Skeletal muscle satellite cell (primary cell): Measurements from ENCODE around the gene ASPSCR1.

Experiments used
- H3K27me3 ChIP-seq: 2 replicates; pipeline ENCODE4 v1.7.0; 2013; ENCODE audit warnings: low read length; ENCODE audit not compliant: control insufficient read depth, insufficient read depth
- H3K36me3 ChIP-seq: 2 replicates; pipeline ENCODE4 v1.7.0; 2013; ENCODE audit warnings: mild to moderate bottlenecking, control low read depth, low read length; ENCODE audit not compliant: insufficient read depth
- H3K4me1 ChIP-seq: 2 replicates; pipeline ENCODE4 v1.7.0; 2013; ENCODE audit warnings: low read length; ENCODE audit not compliant: control insufficient read depth, insufficient read depth
- H3K4me2 ChIP-seq: 2 replicates; pipeline ENCODE4 v1.7.0; 2013; ENCODE audit warnings: mild to moderate bottlenecking, low read length
- H3K4me3 ChIP-seq: 2 replicates; pipeline ENCODE4 v1.7.0; 2013; ENCODE audit warnings: low read length
- H3K9ac ChIP-seq: 2 replicates; pipeline ENCODE4 v1.7.0; 2013; ENCODE audit warnings: mild to moderate bottlenecking, low read depth, low read length, moderate library complexity
- H3K9me3 ChIP-seq: replicated peaks from 2 replicates; pipeline ENCODE4 v1.7.0; 2013; ENCODE audit warnings: mild to moderate bottlenecking, control low read depth, low read length

ASPSCR1 gene

DNA sequence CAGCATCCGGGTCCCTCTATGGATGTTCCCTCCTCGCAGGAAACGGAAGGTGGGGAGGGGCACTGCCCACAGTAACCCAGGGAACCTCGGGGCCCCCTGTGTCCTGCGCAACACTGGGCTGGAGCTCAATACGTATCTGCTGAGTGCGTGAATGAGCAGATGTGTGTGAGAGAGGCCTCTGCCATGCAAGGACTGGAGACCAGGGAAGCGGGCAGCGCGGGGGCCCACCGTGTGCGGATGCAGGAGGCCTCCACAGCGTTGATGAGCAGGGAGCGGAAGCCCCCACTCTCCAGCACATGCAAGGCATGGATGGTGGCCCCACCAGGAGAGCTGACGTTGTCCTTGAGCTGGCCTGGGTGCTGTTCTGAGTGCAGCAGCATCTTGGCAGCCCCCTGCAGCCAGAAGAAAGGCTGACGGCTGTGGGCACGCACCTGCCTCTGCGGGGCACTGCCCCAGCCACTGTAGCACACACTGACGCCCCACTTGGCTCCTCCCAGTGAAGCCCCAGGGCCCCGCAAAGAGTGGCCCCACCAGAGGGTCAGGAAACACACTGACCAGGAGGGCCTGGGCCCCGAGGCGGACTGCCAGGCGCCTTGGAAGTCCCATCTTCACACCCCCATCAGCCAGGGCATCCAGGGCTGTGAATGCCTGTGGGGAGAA is 43.2 kb upstream of the ASPSCR1 start:
- H3K4me1 ChIP-seq = peaks cover 11% of the 10 kb centered on the region

DNA sequence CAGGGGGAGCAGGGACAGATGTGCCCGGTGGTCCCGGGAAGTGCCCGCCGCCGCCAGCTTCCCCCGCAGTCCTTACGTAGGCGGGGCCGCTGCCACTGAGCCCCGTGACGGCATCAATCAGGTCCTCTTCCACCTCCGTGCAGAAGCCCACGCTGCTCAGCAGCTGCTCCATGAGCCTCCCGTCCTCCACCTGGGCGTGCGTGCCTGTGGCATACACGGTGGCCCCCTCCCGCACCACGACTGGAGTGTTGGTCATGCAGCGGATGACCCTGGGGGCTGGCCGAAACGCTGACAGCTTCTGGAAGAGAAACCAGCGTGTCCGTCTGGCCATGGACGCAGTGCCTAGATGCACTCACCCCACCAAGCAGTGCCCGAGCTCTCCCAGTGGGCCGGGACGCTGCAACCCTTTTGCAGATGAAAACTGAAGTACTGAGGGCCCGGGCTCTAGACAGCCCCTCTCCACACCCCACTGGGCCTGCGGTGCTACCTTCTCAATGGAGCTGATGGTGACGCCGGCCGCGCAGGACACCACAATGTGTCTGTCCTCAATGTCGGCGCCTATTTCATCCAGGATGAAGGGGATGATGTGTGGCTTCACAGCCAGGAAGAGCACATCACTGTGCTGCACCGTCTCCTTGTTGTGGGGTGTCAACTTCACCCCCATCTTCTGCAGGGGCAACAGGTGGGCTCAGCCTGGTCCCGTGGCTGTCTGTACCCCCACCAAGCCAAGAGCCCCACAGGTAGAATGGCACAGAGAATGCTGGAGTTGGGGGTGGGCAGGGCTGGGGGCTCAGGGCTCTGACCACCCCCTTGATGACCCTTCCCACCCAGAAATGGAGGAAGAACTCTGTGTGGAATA is 42.4 kb upstream of the ASPSCR1 start:
- Histone ChIP-seq H3K9ac (no peak overlapping the region), H3K4me1 (peaks cover 16% of the 10 kb centered on the region), H3K27me3 (peaks cover 8% of the 10 kb centered on the region), H3K9me3 (no peaks in the 10 kb centered on the region), H3K4me2 (no peak overlapping the region), H3K4me3 (no peak overlapping the region), H3K36me3 (no peaks in the 10 kb centered on the region)

More for the DNA sequence above, 43.2 kb upstream of the ASPSCR1 start:
- Histone ChIP-seq H3K4me2 (no peak overlapping the region), H3K9me3 (no peaks in the 10 kb centered on the region), H3K9ac (no peak overlapping the region), H3K4me3 (no peak overlapping the region), H3K27me3 (no peaks in the 10 kb centered on the region), H3K36me3 (no peaks in the 10 kb centered on the region)

DNA sequence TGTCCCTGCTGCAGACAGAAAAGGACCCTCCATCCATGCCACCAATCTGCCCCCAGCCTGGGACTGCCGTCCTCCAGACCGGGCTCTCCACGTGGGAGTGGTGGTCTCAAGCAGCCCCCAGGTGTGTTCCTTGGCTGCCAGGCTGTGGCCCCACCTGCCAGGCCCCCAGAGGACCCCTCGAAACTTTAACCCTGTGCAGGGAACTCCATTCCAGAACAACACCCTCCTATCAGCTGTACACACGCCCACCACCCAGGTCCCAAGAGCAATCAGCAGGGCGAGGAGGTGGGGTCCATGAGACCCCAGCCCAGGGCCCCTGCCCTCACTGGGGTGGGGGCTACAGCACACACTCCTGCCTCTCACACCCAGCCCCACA is 41.7 kb upstream of the ASPSCR1 start:
- H3K36me3 ChIP-seq = no peaks in the 10 kb centered on the region
- peaks cover 19% of the 10 kb centered on the region for H3K4me1 ChIP-seq
- peaks cover 14% of the 10 kb centered on the region for H3K27me3 ChIP-seq
- H3K9me3 ChIP-seq = no peaks in the 10 kb centered on the region
- peak overlapping the region; percentile 48 for H3K4me2 ChIP-seq
- no peak overlapping the region for H3K9ac ChIP-seq
- H3K4me3 ChIP-seq = no peak overlapping the region

DNA sequence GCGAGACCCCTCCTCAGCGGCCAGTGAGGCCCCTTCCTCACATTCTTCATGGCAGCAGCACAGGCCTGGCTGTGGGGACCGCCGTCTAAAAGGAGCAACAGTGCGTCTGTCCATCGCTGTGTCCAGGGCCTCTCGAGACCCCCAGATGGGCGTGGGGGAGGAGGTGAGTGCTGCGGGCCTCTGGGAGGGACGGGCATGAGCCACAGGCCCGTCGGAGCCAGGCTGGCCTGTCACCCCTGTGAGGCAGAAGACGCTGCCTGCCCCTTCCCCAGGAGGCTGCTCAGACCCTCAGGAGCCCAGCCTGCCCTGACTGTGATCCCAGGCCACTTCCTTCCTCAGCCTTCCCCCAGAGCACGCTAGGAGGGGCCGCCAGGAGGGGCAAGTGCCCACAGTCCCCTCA is 38.2 kb upstream of the ASPSCR1 start:
- Histone ChIP-seq H3K36me3 (no peaks in the 10 kb centered on the region), H3K27me3 (peaks cover 27% of the 10 kb centered on the region), H3K9ac (no peak overlapping the region), H3K4me2 (no peak overlapping the region), H3K4me3 (no peak overlapping the region), H3K9me3 (no peaks in the 10 kb centered on the region), H3K4me1 (peaks cover 19% of the 10 kb centered on the region)

DNA sequence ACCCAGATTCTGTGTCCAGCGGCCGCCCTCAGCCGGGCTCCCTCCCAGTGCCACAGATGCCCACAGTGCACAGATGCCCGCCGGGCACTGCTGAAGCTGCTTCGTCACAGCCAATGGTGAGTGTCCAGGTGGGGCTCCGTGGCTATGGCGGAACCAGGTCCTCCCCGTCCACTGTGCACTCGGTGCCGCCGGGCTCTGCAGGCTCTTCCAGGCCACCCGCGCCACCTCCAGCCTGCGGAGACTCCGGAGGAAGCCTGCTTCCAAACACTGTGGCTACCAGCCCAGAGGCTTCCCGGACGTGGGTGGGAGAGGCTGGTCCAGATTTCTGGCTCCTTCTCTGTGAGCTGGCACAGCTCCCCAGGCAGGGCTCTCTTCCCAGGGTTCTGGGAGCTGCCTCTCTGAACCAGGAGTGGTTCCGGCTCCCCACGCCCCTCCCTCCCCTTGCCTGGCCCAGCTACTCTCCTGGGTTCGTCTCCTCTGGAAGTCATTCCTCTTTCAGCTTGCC is 37.5 kb upstream of the ASPSCR1 start:
- Histone ChIP-seq H3K27me3 (peaks cover 31% of the 10 kb centered on the region), H3K4me3 (no peak overlapping the region), H3K4me2 (peak overlapping the region; percentile 65), H3K9ac (no peak overlapping the region), H3K9me3 (no peaks in the 10 kb centered on the region), H3K36me3 (no peaks in the 10 kb centered on the region), H3K4me1 (peaks cover 19% of the 10 kb centered on the region)

DNA sequence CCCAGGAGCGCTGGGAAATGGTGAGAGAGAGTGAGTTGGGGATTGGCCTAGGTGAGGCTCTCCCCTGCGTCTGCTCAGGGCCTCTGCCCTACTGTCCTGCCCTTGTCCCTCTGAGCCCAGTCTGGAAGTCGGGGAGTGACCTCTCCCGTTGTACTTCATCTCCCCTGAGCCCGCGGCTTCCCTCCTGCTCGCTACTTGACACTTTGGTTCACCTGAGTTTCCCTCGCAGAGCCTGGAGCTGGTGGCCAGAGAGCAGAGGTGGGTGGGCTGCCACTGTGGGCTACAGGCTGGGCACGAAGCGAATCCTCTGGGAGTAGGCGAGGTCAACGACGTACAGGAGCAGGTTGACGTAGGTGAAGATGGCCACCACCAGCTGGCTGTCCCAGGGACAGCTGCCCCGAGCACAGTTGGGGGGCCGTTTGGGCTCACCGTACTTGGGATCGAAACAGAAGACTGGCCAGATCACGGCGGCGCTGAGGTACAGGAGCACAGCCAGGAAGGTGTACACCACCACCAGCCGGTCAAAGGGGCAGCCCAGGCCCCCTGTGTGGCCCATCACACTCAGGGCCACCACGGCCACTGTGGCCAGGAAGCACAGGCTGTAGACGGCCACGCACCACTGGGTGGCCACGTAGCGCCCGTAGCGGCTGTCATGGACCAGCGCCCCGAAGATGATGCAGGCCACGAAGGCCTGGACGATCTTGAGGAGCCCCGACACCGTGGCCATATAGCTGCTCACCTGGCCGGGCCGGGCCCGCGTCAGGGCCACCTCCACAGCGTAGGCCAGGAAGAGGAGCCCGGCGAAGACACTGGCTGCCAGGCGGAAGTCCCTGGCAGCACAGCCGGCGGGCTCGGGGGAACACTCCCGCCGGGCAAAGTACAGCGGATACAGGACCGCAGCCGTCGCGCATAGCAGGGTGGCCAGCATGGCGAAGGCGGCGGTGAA is 36.6 kb upstream of the ASPSCR1 start:
- Histone ChIP-seq H3K4me1 (peaks cover 19% of the 10 kb centered on the region), H3K27me3 (peaks cover 31% of the 10 kb centered on the region), H3K4me2 (no peak overlapping the region), H3K4me3 (no peak overlapping the region), H3K9ac (no peak overlapping the region), H3K36me3 (no peaks in the 10 kb centered on the region), H3K9me3 (no peaks in the 10 kb centered on the region)

DNA sequence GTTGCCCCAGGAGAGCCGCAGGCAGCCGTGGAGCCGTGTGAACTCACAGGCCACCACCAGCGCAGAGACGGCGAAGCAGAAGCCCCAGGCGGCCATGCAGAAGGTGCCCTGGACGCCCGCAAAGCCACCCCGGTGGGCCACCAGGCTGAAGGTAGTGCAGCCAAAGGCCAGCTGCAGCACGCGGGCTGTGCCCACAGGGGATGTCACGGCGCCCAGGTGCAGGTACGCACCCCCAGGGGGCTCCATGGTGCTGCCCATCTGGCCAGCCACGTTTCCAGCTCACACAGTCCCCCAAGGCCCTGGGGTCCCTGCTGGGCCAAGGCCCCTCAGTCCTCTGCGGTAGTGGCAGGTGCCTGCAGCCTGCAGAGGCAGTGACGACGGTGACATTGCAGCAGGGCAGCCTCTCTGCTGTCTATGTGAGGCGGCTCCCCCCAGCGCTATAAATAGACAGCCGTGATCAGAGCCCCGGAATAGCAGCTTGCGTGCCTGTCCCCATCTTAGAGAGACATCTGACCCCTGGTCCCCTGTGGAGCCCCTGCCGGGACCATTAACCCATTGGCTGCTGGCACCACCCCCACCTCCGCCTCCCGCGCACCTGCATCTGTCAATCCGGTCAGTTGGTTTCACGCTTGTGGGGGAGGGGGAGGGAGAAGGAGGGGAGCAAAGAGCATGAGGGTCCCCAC is 35.8 kb upstream of the ASPSCR1 start:
- Histone ChIP-seq H3K4me3 (no peak overlapping the region), H3K36me3 (no peaks in the 10 kb centered on the region), H3K27me3 (peaks cover 31% of the 10 kb centered on the region), H3K4me1 (peaks cover 16% of the 10 kb centered on the region), H3K9ac (no peak overlapping the region), H3K9me3 (no peaks in the 10 kb centered on the region), H3K4me2 (no peak overlapping the region)

DNA sequence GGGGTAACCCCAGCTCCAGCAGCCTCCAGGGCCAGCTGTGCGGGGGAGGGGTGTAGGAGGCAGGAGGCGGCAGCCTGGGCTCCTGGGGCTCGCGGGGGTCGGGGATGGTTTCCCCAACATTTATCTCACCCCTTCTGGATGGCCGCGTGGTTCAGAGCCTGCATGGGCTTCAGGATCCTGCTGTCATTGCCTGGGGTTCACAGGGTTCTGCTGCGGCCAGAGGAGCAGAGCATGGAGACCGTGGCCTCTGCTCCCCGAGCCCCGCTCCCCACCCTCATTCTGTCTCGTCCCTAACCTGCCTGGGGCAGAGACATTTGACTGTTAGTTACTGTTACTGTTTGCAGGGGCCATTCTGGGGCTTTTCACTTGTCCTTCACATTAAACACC is 35.3 kb upstream of the ASPSCR1 start:
- Histone ChIP-seq H3K36me3 (no peaks in the 10 kb centered on the region), H3K4me2 (no peak overlapping the region), H3K27me3 (peaks cover 34% of the 10 kb centered on the region)

DNA sequence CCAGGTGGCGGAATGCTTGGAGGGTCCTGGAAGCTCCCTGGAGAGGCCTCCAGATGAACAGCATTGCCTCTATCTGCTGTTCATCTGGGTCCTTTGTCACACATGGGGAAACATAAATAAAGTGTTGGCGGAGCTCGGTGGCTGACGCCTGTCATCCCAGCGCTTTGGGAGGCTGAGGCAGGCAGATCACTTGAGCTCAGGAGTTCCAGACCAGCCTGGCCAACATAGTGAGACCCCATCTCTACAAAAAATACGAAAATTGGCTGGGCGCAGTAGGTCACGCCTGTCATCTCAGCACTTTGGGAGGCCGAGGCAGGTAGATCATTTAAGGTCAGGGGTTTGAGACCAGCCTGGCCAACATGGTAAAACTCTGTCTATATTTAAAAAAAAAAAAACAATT is 32.6 kb upstream of the ASPSCR1 start:
- Histone ChIP-seq H3K27me3 (peaks cover 31% of the 10 kb centered on the region), H3K4me3 (no peak overlapping the region), H3K4me2 (no peak overlapping the region), H3K36me3 (no peaks in the 10 kb centered on the region), H3K4me1 (peaks cover 5% of the 10 kb centered on the region), H3K9me3 (no peaks in the 10 kb centered on the region), H3K9ac (no peak overlapping the region)

More for the DNA sequence above, 35.3 kb upstream of the ASPSCR1 start:
- Histone ChIP-seq H3K4me1 (peaks cover 13% of the 10 kb centered on the region), H3K9ac (no peak overlapping the region), H3K4me3 (no peak overlapping the region), H3K9me3 (no peaks in the 10 kb centered on the region)

DNA sequence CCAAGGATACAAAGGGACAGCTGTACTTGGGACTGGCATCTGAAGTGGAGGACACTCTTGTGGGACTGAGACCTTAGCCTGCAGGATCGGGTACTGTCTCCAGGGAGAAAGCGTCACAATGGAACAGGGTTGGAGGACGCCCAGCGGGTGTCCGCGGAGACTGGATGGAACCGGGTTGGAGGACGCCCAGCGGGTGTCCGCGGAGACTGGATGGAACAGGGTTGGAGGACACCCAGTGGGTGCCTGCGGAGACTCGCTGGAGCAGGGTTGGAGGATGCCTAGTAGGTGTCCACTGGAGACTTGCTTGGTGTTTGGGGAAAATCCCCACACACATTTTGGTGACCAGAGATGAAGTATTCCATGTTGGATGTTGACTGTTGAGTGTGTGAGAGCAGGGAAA is 30.2 kb upstream of the ASPSCR1 start, which contains the start of gene MYADML2:
Gene MYADML2, minus strand, starts transcription at position 45 of the 400 bp plus-strand sequence. CDS start 5,492 bp downstream, outside the sequence.
- Histone ChIP-seq H3K9me3 (no peaks in the 10 kb centered on the region), H3K27me3 (peaks cover 12% of the 10 kb centered on the region), H3K4me3 (no peak within 1 kb of the TSS), H3K4me1 (no peaks in the 10 kb centered on the region), H3K9ac (no peak within 1 kb of the TSS), H3K36me3 (no peaks in the 10 kb centered on the region), H3K4me2 (no peak within 1 kb of the TSS)
